ENCODE data around the gene SPACA4. TPM values are rescaled to one million over a fixed set of nuclear protein-coding genes. Genes with fewer than 3 reads are reported as not detected.

SPACA4 gene, protein sequence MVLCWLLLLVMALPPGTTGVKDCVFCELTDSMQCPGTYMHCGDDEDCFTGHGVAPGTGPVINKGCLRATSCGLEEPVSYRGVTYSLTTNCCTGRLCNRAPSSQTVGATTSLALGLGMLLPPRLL
- not detected in 2 replicates for total RNA-seq

DNA sequence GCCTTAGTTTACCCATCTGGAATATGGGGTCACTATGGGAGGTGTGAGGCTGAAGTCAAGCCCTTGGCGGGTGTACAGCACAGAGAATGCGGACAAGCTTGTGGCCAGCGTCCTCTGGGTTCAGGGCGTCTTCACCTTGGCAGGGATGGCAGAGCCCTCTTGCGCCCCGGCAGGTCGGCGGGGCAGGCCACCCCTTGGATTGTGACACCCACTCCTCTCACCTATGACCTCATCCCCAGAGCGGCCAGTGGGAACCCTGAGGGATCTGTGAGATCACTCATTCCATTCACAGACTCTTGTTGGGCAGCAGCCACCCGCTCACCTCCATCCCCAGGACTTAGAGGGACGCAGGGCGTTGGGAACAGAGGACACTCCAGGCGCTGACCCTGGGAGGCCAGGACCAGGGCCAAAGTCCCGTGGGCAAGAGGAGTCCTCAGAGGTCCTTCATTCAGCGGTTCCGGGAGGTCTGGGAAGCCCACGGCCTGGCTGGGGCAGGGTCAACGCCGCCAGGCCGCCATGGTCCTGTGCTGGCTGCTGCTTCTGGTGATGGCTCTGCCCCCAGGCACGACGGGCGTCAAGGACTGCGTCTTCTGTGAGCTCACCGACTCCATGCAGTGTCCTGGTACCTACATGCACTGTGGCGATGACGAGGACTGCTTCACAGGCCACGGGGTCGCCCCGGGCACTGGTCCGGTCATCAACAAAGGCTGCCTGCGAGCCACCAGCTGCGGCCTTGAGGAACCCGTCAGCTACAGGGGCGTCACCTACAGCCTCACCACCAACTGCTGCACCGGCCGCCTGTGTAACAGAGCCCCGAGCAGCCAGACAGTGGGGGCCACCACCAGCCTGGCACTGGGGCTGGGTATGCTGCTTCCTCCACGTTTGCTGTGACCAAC, at the start of gene SPACA4:
Gene SPACA4 (plus strand): TSS at position 280 of the 896 bp plus-strand sequence. CDS start 237 bp downstream, at position 517.

DNA sequence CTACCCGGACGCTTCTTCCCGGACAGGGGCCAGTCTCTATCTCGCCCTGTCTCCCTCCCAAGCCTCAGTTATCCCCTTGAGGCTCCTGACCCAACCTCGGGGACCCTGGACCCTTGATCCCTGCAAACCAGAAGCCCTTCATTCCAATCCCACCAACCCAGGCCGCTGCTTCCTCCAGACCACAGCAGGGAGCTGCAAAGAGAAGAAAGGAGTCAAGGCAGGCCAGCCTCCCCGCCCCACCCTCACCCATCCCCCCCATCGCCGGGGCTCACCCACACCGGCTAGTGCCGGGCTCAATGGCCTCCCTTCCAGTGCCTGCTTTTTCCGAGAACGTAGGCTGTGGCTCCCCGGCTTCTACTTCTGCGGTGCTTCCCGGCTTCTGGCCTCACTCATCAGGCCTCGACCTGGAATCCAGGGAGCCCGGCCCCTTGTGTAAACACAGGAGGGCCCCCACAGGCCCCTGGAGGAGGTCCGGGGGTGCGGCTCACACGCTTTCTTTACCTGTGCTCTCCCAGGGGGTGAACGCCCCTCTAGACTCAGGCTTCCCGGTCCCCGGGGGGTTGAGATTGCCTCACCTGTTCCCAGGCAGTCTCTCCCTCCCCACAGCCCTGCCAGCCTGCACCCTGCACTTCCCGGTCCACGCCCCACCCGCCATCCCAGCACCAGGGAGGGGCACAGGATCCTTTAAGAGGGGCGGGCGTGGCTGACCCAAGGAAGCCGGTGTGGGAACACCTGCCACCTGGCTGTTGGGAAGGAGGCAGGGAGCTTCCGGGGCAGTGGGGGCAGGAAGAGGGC, 8.1 kb downstream of the SPACA4 start, which contains the start of gene FAM83E:
Gene FAM83E (minus strand): TSS at position 641 of the 795 bp plus-strand sequence. CDS start 1,704 bp downstream, outside the sequence.

DNA sequence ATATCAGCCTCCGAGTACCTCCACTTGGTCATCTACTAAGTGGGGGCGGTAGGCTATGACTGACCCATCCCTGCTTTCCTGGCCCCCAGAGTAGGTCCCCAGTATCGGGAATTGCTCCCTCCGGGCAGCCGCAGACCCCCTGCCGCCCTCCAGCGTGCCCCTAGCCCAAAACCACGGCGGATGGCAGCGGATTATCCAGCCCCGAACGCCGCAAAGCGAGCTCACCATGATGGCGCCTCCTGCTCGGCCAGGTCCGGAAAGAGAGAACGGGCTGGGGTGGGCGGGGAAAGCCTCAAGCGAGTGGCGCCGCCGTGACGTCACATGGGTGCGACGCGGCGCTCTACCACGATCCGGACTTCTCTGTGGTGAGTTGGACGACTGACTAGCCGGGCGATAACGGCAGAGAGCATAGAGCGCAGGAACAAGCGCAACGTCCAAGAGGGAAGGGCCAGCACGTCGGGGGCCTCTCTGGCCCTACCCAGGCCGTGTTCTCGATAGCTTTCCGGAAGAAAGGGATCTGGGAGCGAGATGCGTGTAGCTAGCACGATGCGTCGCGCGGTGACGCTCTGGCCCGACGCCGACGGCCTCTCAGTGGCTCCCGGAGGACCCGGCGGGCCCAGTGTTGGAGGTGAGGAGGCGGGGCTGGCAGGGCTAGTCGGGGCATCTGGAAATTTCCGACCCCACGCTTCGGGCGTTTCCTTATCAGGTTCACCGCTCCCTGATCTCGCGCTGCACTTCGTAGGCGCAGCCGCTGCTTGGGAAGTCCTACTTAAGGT, 12.6 kb downstream of the SPACA4 start, which contains the start of the genes RPL18 and SPHK2:
Gene RPL18 (minus strand): TSS at position 263 of the 776 bp plus-strand sequence. CDS start 35 bp downstream, at position 228.
Gene SPHK2 (plus strand): TSS at position 591 of the 776 bp plus-strand sequence. CDS start 1,009 bp downstream, outside the sequence.

DNA sequence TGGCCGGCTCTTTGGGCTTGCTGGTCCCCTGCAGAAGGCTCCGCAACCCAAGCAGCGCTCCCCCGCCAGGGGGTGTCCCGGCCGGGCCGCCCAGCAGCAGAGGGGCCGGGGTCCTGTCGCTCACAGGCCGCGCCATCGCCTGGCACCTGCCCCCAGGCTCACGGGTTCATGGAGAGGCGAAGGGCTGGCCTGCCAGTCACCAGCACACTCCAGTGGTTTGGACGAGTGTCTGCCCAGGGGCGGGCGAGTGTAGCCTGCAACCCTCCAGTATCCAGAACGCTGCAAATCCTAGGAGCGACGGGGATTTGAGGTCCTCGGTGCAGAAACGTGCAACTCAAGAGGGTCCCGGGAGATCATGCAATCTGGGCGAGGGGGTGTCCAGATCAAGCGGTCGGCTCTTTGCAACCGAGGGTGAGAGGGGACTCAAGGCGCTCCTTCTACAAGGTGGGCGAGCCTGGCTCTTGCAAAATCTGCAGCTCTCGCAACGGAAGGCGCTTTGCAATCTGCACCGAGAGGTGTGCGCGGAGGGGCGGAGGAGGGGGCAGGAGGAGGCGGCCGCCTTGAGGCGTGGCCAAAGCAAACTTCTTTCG, 30.4 kb downstream of the SPACA4 start, which contains the start of gene DBP:
Gene DBP (minus strand): TSS at position 521 of the 590 bp plus-strand sequence. CDS start 385 bp downstream, at position 136.

DNA sequence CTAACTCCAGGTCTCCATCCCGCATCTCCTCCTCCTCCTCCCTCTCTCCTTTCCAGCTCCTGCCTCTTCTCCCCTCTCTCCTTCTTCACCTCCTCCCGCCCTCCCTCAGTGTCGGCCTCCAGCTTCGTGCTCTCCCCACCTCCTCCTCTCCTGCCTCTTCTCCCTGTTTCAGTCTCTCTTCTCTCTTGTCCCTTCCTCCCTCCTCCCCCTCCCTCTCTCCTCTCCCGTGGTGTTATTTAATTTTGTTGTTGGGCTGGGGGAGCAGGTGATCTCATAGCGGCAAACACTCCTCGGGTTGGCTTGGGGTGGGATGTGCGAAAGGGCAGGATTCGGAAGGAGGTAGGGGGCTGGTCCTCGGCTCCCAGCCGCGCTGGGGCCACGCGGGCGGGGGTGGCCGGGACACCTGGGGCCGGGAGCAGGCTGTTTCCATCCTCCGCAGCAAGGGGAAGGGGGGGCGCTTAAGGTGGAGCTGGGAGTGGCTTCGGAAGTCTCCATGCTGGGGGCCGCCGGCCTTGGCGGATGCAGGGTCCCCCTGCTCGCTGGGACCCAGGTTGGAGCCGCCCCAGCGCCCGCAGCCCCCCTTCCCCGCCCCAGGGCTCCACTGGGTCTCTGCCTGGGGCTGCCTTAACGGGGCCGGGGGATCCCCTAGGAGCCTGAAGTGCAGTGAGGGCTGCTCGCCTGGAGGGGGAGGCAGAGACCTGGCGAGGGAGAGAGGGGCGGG, 39.6 kb downstream of the SPACA4 start, which contains the start of gene CA11:
Gene CA11 (minus strand): TSS at position 187 of the 721 bp plus-strand sequence. CDS start 555 bp downstream, outside the sequence.

Other genes with a start within 250 kb of the SPACA4 start
- gene TMEM143, start 242.8 kb upstream of the SPACA4 start, total RNA-seq = 2.6 and 12.5 TPM in 2 replicates
- gene SYNGR4, start 242.4 kb upstream of the SPACA4 start, total RNA-seq = not detected in 2 replicates
- gene KDELR1, start 215.2 kb upstream of the SPACA4 start, total RNA-seq = 205 and 376 TPM in 2 replicates
- gene GRIN2D, start 213.1 kb upstream of the SPACA4 start, total RNA-seq = 1.0 and 1.3 TPM in 2 replicates
- gene GRWD1, start 160.8 kb upstream of the SPACA4 start, total RNA-seq = 35.1 and 45.9 TPM in 2 replicates
- 0.26 and 0.88 TPM in 2 replicates for gene KCNJ14, start 151.2 kb upstream of the SPACA4 start, total RNA-seq
- 24.7 and 34.3 TPM in 2 replicates for gene CYTH2, start 137.4 kb upstream of the SPACA4 start, total RNA-seq
- gene LMTK3, start 94.9 kb upstream of the SPACA4 start, total RNA-seq = 0.26 and 4.5 TPM in 2 replicates
- gene SULT2B1, start 54.6 kb upstream of the SPACA4 start, total RNA-seq = 0.08 TPM in 1 of 2 replicates, not detected in the other
- 0.26 TPM in 1 of 2 replicates, not detected in the other for gene FAM83E, start 8.3 kb downstream of the SPACA4 start, total RNA-seq
- 3,283 and 3,843 TPM in 2 replicates for gene RPL18, start 12.4 kb downstream of the SPACA4 start, total RNA-seq
- gene SPHK2, start 12.8 kb downstream of the SPACA4 start, total RNA-seq = 9.2 and 12.9 TPM in 2 replicates
- gene DBP, start 30.6 kb downstream of the SPACA4 start, total RNA-seq = 1.2 and 33.1 TPM in 2 replicates
- gene CA11, start 39.4 kb downstream of the SPACA4 start, total RNA-seq = 1.3 and 4.6 TPM in 2 replicates
- gene NTN5, start 66.3 kb downstream of the SPACA4 start, total RNA-seq = 0.72 TPM in 1 of 2 replicates, not detected in the other
- 0.13 TPM in 1 of 2 replicates, not detected in the other for gene FUT2, start 89.2 kb downstream of the SPACA4 start, total RNA-seq
- gene MAMSTR, start 113.0 kb downstream of the SPACA4 start, total RNA-seq = 0.56 and 1.6 TPM in 2 replicates
- 3.4 and 8.3 TPM in 2 replicates for gene RASIP1, start 133.9 kb downstream of the SPACA4 start, total RNA-seq
- gene IZUMO1, start 140.2 kb downstream of the SPACA4 start, total RNA-seq = 0.56 TPM in 1 of 2 replicates, not detected in the other
- gene FUT1, start 145.9 kb downstream of the SPACA4 start, total RNA-seq = 0.39 TPM in 1 of 2 replicates, not detected in the other
- gene FGF21, start 148.8 kb downstream of the SPACA4 start, total RNA-seq = not detected in 2 replicates
- 54.6 and 56.7 TPM in 2 replicates for gene BCAT2, start 204.3 kb downstream of the SPACA4 start, total RNA-seq
- 4.0 and 4.6 TPM in 2 replicates for gene HSD17B14, start 229.7 kb downstream of the SPACA4 start, total RNA-seq

All from epithelial cell of alveolus of lung (primary cell).